ENCODE results near the gene TMCC3. TPM values are rescaled to one million over a fixed set of nuclear protein-coding genes. Genes with fewer than 3 reads are reported as not detected.

Gene TMCC3
- polyA plus RNA-seq, 1 donor (not counting 4 experiments of a cell fraction or from before 2014, with no cell fraction given): 18.9 TPM

GRCh38 chr12:94687891-94688290 lies 37.5 kb upstream of the TMCC3 start:
- dilution Hi-C loops (cut with MboI; ENCODE audit: extremely low pct_ligation_motif_present, low sequenced_read_pairs): no loop called here
- Histone ChIP-seq H3K4me3 (ENCODE audit: control insufficient read depth in 2 of 3, extremely low read depth in 1 of 3, insufficient read depth in 2 of 3, low read depth in 1 of 3, low read length in 3 of 3) (no peak overlapping the region), H3K36me3 (ENCODE audit: control insufficient read depth in 2 of 2, extremely low read depth in 1 of 2, insufficient read depth in 2 of 2, low read length in 2 of 2) (no peaks in the 10 kb centered on the region), H3K9ac (ENCODE audit: control insufficient read depth, extremely low read depth, insufficient read depth, low read length) (no peak overlapping the region), H3K27ac (ENCODE audit: control insufficient read depth, insufficient read depth, low read length) (no peak overlapping the region), H3K9me3 (ENCODE audit: control insufficient read depth, low read depth, low read length) (no peaks in the 10 kb centered on the region), H3K4me2 (ENCODE audit: control insufficient read depth, extremely low read depth, insufficient read depth, low read depth, low read length) (no peak overlapping the region), H4K20me1 (ENCODE audit: control insufficient read depth, extremely low read depth, insufficient read depth, low read length) (no peaks in the 10 kb centered on the region), H3K4me1 (ENCODE audit: control insufficient read depth, extremely low read depth, insufficient read depth, low read length) (no peaks in the 10 kb centered on the region), H3K79me2 (ENCODE audit: control insufficient read depth, insufficient read depth, low read length) (no peaks in the 10 kb centered on the region), H3K9me1 (ENCODE audit: control insufficient read depth, extremely low read depth, insufficient read depth, low read length) (no peaks in the 10 kb centered on the region), H3K27me3 (ENCODE audit: control insufficient read depth, extremely low read depth, insufficient read depth, low read length) (no peaks in the 10 kb centered on the region), H2AFZ (ENCODE audit: control insufficient read depth, low read length) (no peak overlapping the region)
- no peak for DNase-seq (ENCODE audit: low read depth, low spot score)
- no peak for FAIRE-seq
- no peak for TF ChIP-seq EZH2 (IDR thresholded peaks at IDR 0.05; ENCODE audit: low read length)
- no peak for TF ChIP-seq CTCF (optimal IDR thresholded peaks at IDR 0.05 in 1 of 3, IDR thresholded peaks at IDR 0.05 in 1 of 3, conservative IDR thresholded peaks at IDR 0.05 in 1 of 3; ENCODE audit: extremely low read depth in 1 of 3, insufficient read depth in 2 of 3, low read length in 3 of 3)

- DNase-seq (ENCODE audit: low read depth, low spot score) (no peak), FAIRE-seq (no peak)
- dilution Hi-C loops (cut with MboI; ENCODE audit: extremely low pct_ligation_motif_present, low sequenced_read_pairs): no loop called here
- Histone ChIP-seq H3K27me3 (ENCODE audit: control insufficient read depth, extremely low read depth, insufficient read depth, low read length) (no peaks in the 10 kb centered on the region), H3K4me3 (ENCODE audit: control insufficient read depth in 2 of 3, extremely low read depth in 1 of 3, insufficient read depth in 2 of 3, low read depth in 1 of 3, low read length in 3 of 3) (no peak overlapping the region), H3K4me1 (ENCODE audit: control insufficient read depth, extremely low read depth, insufficient read depth, low read length) (no peaks in the 10 kb centered on the region), H3K36me3 (ENCODE audit: control insufficient read depth in 2 of 2, extremely low read depth in 1 of 2, insufficient read depth in 2 of 2, low read length in 2 of 2) (no peaks in the 10 kb centered on the region), H2AFZ (ENCODE audit: control insufficient read depth, low read length) (no peak overlapping the region), H3K9me3 (ENCODE audit: control insufficient read depth, low read depth, low read length) (no peaks in the 10 kb centered on the region), H3K79me2 (ENCODE audit: control insufficient read depth, insufficient read depth, low read length) (no peaks in the 10 kb centered on the region), H3K9me1 (ENCODE audit: control insufficient read depth, extremely low read depth, insufficient read depth, low read length) (no peaks in the 10 kb centered on the region), H3K27ac (ENCODE audit: control insufficient read depth, insufficient read depth, low read length) (no peak overlapping the region), H3K4me2 (ENCODE audit: control insufficient read depth, extremely low read depth, insufficient read depth, low read depth, low read length) (no peak overlapping the region), H3K9ac (ENCODE audit: control insufficient read depth, extremely low read depth, insufficient read depth, low read length) (no peak overlapping the region), H4K20me1 (ENCODE audit: control insufficient read depth, extremely low read depth, insufficient read depth, low read length) (no peaks in the 10 kb centered on the region)
- no peak for TF ChIP-seq EZH2 (IDR thresholded peaks at IDR 0.05; ENCODE audit: low read length)
- no peak for TF ChIP-seq CTCF (optimal IDR thresholded peaks at IDR 0.05 in 1 of 3, IDR thresholded peaks at IDR 0.05 in 1 of 3, conservative IDR thresholded peaks at IDR 0.05 in 1 of 3; ENCODE audit: extremely low read depth in 1 of 3, insufficient read depth in 2 of 3, low read length in 3 of 3)
Observed at GRCh38 chr12:94686834-94687628, 36.7 kb upstream of the TMCC3 start.

All from keratinocyte (primary cell).